ENCODE results near the gene MYCBP2.

The MYCBP2 gene

DNA sequence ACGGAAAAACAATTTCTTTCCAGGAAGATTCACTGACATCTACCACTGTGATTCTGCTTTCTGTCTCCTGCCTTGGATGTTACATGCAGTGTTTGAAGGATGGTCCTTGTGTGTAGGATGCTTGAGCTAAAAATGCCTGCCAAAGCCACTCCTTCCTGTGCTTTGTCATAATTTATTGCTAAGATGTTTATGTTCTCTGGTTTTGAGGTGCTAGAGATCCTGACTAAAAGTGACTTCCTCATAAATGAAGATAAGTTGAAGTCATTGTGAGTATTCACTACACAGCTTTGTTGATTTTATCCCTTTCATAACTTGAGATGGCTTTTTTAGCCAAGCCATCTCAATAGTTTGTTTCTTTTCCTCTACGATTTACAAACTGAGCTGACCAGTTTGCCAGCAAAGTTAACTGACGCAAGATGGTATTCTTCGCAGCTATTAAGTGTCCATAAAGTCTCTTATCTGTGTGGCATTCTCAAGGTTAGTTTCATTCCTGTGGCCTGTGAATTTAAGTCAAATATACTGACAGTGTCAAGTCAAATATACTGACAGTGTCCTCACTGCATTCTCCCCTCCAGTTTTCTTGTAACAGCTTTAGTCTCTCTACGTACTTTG lies 284.2 kb downstream of the MYCBP2 start:
- Histone ChIP-seq H2AFZ (ENCODE audit: low read depth, low read length, severe bottlenecking) (no peak overlapping the region), H3K9ac (ENCODE audit: low read length) (no peak overlapping the region), H4K20me1 (ENCODE audit: low read depth, low read length) (no peaks in the 10 kb centered on the region), H3K9me2 (replicated peaks; ENCODE audit: insufficient read depth, low read length) (no peaks in the 10 kb centered on the region), H3K4me2 (ENCODE audit: low read depth, low read length, poor library complexity, severe bottlenecking) (no peak overlapping the region), H3K27me3 (ENCODE audit: low read length) (no peaks in the 10 kb centered on the region), H3K36me3 (ENCODE audit: low read length) (peaks cover 16% of the 10 kb centered on the region), H3F3A (ENCODE audit: insufficient read depth) (peaks cover 8% of the 10 kb centered on the region; the same call in 1 of the 2 replicates), H3K4me3 (ENCODE audit: insufficient read depth, low read length, poor library complexity, severe bottlenecking) (no peak overlapping the region), H3K27ac (ENCODE audit: low read depth, low read length) (no peak overlapping the region), H3K9me3 (ENCODE audit: insufficient read depth, low read length) (no peaks in the 10 kb centered on the region), H3K79me2 (ENCODE audit: insufficient read depth, low read length) (no peaks in the 10 kb centered on the region)
- TF ChIP-seq, protein P1, sequence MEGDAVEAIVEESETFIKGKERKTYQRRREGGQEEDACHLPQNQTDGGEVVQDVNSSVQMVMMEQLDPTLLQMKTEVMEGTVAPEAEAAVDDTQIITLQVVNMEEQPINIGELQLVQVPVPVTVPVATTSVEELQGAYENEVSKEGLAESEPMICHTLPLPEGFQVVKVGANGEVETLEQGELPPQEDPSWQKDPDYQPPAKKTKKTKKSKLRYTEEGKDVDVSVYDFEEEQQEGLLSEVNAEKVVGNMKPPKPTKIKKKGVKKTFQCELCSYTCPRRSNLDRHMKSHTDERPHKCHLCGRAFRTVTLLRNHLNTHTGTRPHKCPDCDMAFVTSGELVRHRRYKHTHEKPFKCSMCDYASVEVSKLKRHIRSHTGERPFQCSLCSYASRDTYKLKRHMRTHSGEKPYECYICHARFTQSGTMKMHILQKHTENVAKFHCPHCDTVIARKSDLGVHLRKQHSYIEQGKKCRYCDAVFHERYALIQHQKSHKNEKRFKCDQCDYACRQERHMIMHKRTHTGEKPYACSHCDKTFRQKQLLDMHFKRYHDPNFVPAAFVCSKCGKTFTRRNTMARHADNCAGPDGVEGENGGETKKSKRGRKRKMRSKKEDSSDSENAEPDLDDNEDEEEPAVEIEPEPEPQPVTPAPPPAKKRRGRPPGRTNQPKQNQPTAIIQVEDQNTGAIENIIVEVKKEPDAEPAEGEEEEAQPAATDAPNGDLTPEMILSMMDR (IDR thresholded peaks at IDR 0.05; ENCODE audit: insufficient read depth, low read length, poor library complexity, severe bottlenecking): no peak
- no peak for TF ChIP-seq EZH2phosphoT487 (conservative IDR thresholded peaks at IDR 0.05; ENCODE audit: low read length)

DNA sequence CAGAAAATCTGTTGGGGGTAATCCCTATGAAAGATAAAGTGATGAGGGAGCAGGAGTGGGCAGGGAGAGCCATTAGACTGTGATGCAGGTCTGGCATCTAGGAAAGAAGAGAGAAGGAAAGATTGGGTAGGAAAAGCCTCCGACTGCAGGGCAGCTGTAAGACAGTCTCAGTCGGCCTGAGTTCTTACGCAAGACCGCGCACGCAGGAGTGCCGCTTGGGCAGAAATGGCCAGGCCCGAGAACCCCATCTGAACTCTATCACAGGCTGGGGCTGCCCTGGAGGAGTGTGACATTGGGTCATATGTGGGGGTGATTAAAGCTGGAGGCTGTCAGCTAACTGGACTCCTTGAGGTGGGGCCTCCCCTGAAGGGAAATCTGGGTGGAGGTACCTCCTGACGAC lies 286.1 kb downstream of the MYCBP2 start:
- Histone ChIP-seq H4K20me1 (ENCODE audit: low read depth, low read length) (no peaks in the 10 kb centered on the region), H3K4me2 (ENCODE audit: low read depth, low read length, poor library complexity, severe bottlenecking) (no peak overlapping the region), H3K9me2 (replicated peaks; ENCODE audit: insufficient read depth, low read length) (no peaks in the 10 kb centered on the region), H3K4me3 (ENCODE audit: insufficient read depth, low read length, poor library complexity, severe bottlenecking) (no peak overlapping the region), H3K79me2 (ENCODE audit: insufficient read depth, low read length) (no peaks in the 10 kb centered on the region), H3K27me3 (ENCODE audit: low read length) (no peaks in the 10 kb centered on the region), H3F3A (ENCODE audit: insufficient read depth) (peaks cover 8% of the 10 kb centered on the region; the same call in 1 of the 2 replicates), H3K9me3 (ENCODE audit: insufficient read depth, low read length) (no peaks in the 10 kb centered on the region), H3K9ac (ENCODE audit: low read length) (no peak overlapping the region), H3K27ac (ENCODE audit: low read depth, low read length) (no peak overlapping the region), H3K36me3 (ENCODE audit: low read length) (peaks cover 16% of the 10 kb centered on the region), H2AFZ (ENCODE audit: low read depth, low read length, severe bottlenecking) (no peak overlapping the region)
- TF ChIP-seq, protein P1 (IDR thresholded peaks at IDR 0.05; ENCODE audit: insufficient read depth, low read length, poor library complexity, severe bottlenecking): no peak
- no peak for TF ChIP-seq EZH2phosphoT487 (conservative IDR thresholded peaks at IDR 0.05; ENCODE audit: low read length)

DNA sequence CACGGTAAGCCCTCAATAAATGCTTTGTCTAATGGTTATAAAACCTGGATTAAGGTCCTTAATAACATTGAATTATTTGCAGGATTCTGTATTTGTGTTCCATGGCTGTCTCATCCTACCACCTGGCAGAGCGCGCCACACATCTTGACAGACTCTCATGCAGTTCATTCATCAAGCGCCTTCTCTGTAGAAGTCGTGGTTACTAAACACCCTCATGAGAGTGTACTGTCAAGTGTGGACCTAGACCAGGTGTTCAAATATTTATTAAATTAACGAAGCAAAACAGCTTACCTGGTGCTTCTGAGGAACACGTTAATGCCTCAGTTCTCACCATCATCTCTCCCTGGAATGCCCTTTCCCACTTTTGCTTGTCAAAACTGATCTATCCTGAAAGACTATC lies 286.8 kb downstream of the MYCBP2 start:
- Histone ChIP-seq H3K27ac (ENCODE audit: low read depth, low read length) (no peak overlapping the region), H3K79me2 (ENCODE audit: insufficient read depth, low read length) (no peaks in the 10 kb centered on the region), H3K4me2 (ENCODE audit: low read depth, low read length, poor library complexity, severe bottlenecking) (no peak overlapping the region), H3K4me3 (ENCODE audit: insufficient read depth, low read length, poor library complexity, severe bottlenecking) (no peak overlapping the region), H3K9me3 (ENCODE audit: insufficient read depth, low read length) (no peaks in the 10 kb centered on the region), H3K27me3 (ENCODE audit: low read length) (no peaks in the 10 kb centered on the region), H3F3A (ENCODE audit: insufficient read depth) (peaks cover 8% of the 10 kb centered on the region; the same call in 1 of the 2 replicates), H3K9ac (ENCODE audit: low read length) (no peak overlapping the region), H4K20me1 (ENCODE audit: low read depth, low read length) (no peaks in the 10 kb centered on the region), H2AFZ (ENCODE audit: low read depth, low read length, severe bottlenecking) (no peak overlapping the region), H3K36me3 (ENCODE audit: low read length) (peaks cover 9% of the 10 kb centered on the region), H3K9me2 (replicated peaks; ENCODE audit: insufficient read depth, low read length) (no peaks in the 10 kb centered on the region)
- no peak for TF ChIP-seq EZH2phosphoT487 (conservative IDR thresholded peaks at IDR 0.05; ENCODE audit: low read length)
- TF ChIP-seq, protein P1 (IDR thresholded peaks at IDR 0.05; ENCODE audit: insufficient read depth, low read length, poor library complexity, severe bottlenecking): no peak
